ENCODE measurements around the gene INCA1.

Gene INCA1

GRCh38 chr17:4970273-4970672 is 27.0 kb downstream of the INCA1 start:
- no peak for DNase-seq (ENCODE audit: low read depth)

GRCh38 chr17:4969551-4970173 is 27.7 kb downstream of the INCA1 start:
- DNase-seq (ENCODE audit: low read depth), result no peak

GRCh38 chr17:4969047-4969550 is 28.2 kb downstream of the INCA1 start:
- DNase-seq (ENCODE audit: low read depth), result peak; percentile 90

GRCh38 chr17:4968486-4969046 is 28.8 kb downstream of the INCA1 start:
- no peak for DNase-seq (ENCODE audit: low read depth)

GRCh38 chr17:4967539-4968485 is 29.5 kb downstream of the INCA1 start, which contains the start of gene SPAG7:
Gene SPAG7, minus strand, starts transcription at chr17:4967817. Its CDS starts 13 bp downstream, at chr17:4967804.
- DNase-seq (ENCODE audit: low read depth), result peak; percentile 89

GRCh38 chr17:4966844-4967538 is 30.3 kb downstream of the INCA1 start:
- peak; percentile 99 for DNase-seq (ENCODE audit: low read depth)

GRCh38 chr17:4965311-4965986 is 31.9 kb downstream of the INCA1 start:
- DNase-seq (ENCODE audit: low read depth), result no peak

- DNase-seq (ENCODE audit: low read depth), result no peak
Observed at GRCh38 chr17:4960279-4960922, 36.9 kb downstream of the INCA1 start.

GRCh38 chr17:4959261-4959965 is 37.9 kb downstream of the INCA1 start:
- no peak for DNase-seq (ENCODE audit: low read depth)

- DNase-seq (ENCODE audit: low read depth), result no peak
Observed at GRCh38 chr17:4958102-4958501, 39.2 kb downstream of the INCA1 start.

- no peak for DNase-seq (ENCODE audit: low read depth)
Observed at GRCh38 chr17:4956493-4957061, 40.7 kb downstream of the INCA1 start.

- no peak for DNase-seq (ENCODE audit: low read depth)
Observed at GRCh38 chr17:4955091-4955490, 42.2 kb downstream of the INCA1 start.

GRCh38 chr17:4953451-4953961 is 43.8 kb downstream of the INCA1 start:
- no peak for DNase-seq (ENCODE audit: low read depth)

GRCh38 chr17:4951486-4951885 is 45.8 kb downstream of the INCA1 start:
- no peak for DNase-seq (ENCODE audit: low read depth)

GRCh38 chr17:4950746-4951204 is 46.5 kb downstream of the INCA1 start, which contains the start of gene ENO3:
Gene ENO3, plus strand, starts transcription at chr17:4951119. Its CDS starts 711 bp downstream, at chr17:4951830.
- no peak for DNase-seq (ENCODE audit: low read depth)

GRCh38 chr17:4950075-4950745 is 47.1 kb downstream of the INCA1 start:
- DNase-seq (ENCODE audit: low read depth), result no peak

GRCh38 chr17:4949321-4950074 is 47.8 kb downstream of the INCA1 start:
- no peak for DNase-seq (ENCODE audit: low read depth)

GRCh38 chr17:4948931-4949320 is 48.4 kb downstream of the INCA1 start:
- no peak for DNase-seq (ENCODE audit: low read depth)
